H1 (cell line): ENCODE measurements around the gene IQCE. TPM values are rescaled to one million over a fixed set of nuclear protein-coding genes. Genes with fewer than 3 reads are reported as not detected.

Source experiments
- CEBPB ChIP-seq: IDR thresholded peaks from 2 replicates; pipeline ENCODE4 v1.6.1; 2012; ENCODE audit warnings: low read depth, low read length
- GTF2F1 ChIP-seq: IDR thresholded peaks from 2 replicates; pipeline ENCODE4 v1.6.1; 2012; ENCODE audit warnings: low read depth, low read length, improper control_type of control experiment, borderline replicate concordance
- RFX5 ChIP-seq: IDR thresholded peaks from 2 replicates; pipeline ENCODE4 v1.6.1; 2011; ENCODE audit warnings: low read depth, low read length, improper control_type of control experiment, borderline replicate concordance
- RXRA ChIP-seq: IDR thresholded peaks from 2 replicates; pipeline ENCODE4 v1.6.1; 2011; ENCODE audit warnings: low read depth, mild to moderate bottlenecking, low read length, moderate library complexity; ENCODE audit not compliant: insufficient read depth
- SIN3A ChIP-seq, 2 experiments: IDR thresholded peaks in 1 of 2; conservative IDR thresholded peaks in 1 of 2; 2 replicates each; pipeline ENCODE4 v1.6.1; 2011 to 2012; ENCODE audit warnings: low read length in 2 of 2, improper control_type of control experiment in 1 of 2, low read depth in 1 of 2, mild to moderate bottlenecking in 1 of 2
- TEAD4 ChIP-seq: IDR thresholded peaks from 2 replicates; pipeline ENCODE4 v1.6.1; 2012; ENCODE audit warnings: low read depth, low read length, inconsistent platforms, mixed read lengths
- polyA plus RNA-seq, 7 experiments: library from polyadenylated mRNA; depleted of rRNA in 3 of 7; stranded (reverse) in 5 of 7; unstranded in 2 of 7; fragments of >200 nt in 5 of 7; fragments of 200-250 nt in 2 of 7; gene quantifications; 1 replicate in 5 of 7; 2 replicates in 1 of 7; 4 replicates in 1 of 7; pipeline versions ENCODE4 v1.2.1 to v1.2.3, GENCODE V29; 2011 to 2013; ENCODE audit warnings: missing spikeins in 2 of 7, mixed read lengths in 2 of 7
- total RNA-seq: library from RNA; stranded (reverse); fragmentation: NEBNext Ultra II Directional; extraction: Animal tissue kit (Norgen Biotek cat#: 25700); gene quantifications from 2 replicates; pipeline ENCODE4 v1.2.1, GENCODE V29; 2021
- TF ChIP-seq, protein P1 (sequence below): IDR thresholded peaks from 2 replicates; pipeline ENCODE4 v1.6.1; 2012; ENCODE audit warnings: low read length, inconsistent platforms
- TF ChIP-seq, protein P2 (sequence below): IDR thresholded peaks from 2 replicates; pipeline ENCODE4 v1.6.1; 2011; ENCODE audit warnings: low read length, improper control_type of control experiment
- TF ChIP-seq, protein P3 (sequence below): IDR thresholded peaks from 2 replicates; pipeline ENCODE4 v1.6.1; 2011; ENCODE audit warnings: low read depth, mild to moderate bottlenecking, low read length; ENCODE audit not compliant: insufficient read depth

Gene IQCE
- total and polyA plus RNA-seq, 2 of the 8 experiments (the other 6 are each of a cell fraction or from before 2014, with no cell fraction given) = 2.2 to 4.9 TPM

DNA sequence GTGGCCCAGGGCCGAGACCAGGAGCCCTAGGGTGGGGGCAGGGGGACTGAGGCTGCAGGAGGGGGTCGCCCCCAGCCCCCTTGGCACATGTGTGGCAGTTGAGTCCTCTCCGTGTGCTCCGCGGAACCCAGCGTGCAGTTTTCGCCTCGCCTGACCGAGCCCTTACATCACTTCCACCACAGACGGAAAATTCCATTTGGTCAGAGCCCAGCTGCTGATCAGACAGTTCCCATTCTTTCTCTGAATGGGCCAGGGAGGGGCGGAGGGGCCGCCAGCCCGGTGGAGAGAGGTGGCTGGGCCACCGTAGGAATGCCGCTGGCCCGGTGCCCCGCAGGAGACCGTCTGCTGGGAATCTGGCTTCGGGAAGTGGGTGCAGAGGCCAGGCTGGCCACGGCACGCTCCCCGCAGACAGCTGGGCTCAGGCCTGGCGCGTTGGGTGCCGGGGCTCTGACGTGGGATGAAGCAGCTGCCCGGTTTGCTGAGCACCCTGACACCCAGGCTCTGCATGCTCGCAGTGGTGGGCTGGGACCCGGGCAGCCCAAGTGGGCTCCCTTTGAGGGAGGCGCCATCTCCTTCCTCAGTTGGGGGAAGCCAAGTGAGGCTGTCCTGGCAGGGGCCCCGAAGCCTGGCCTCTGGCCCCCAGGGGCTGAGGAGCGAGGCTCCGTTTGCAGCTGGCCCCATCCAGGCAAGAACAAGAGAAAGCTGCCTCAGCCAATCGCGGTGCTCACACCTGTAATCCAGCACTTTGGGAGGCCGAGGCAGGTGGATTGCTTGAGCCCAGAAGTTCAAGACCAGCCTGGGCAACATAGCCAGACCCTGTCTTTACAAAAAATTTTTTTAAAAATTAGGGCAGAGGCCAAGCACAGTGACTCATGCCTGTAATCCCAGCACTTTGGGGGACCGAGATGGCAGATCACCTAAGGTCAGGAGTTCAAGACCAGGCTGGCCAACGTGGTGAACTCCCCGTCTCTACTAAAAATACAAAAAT lies 82.9 kb downstream of the IQCE start (continued):
- TF ChIP-seq, protein P1, sequence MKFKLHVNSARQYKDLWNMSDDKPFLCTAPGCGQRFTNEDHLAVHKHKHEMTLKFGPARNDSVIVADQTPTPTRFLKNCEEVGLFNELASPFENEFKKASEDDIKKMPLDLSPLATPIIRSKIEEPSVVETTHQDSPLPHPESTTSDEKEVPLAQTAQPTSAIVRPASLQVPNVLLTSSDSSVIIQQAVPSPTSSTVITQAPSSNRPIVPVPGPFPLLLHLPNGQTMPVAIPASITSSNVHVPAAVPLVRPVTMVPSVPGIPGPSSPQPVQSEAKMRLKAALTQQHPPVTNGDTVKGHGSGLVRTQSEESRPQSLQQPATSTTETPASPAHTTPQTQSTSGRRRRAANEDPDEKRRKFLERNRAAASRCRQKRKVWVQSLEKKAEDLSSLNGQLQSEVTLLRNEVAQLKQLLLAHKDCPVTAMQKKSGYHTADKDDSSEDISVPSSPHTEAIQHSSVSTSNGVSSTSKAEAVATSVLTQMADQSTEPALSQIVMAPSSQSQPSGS = peak; percentile 90; the same call in 1 of the 2 replicates
- TF ChIP-seq RFX5 = no peak
- TF ChIP-seq RXRA = no peak
- TF ChIP-seq, protein P2, sequence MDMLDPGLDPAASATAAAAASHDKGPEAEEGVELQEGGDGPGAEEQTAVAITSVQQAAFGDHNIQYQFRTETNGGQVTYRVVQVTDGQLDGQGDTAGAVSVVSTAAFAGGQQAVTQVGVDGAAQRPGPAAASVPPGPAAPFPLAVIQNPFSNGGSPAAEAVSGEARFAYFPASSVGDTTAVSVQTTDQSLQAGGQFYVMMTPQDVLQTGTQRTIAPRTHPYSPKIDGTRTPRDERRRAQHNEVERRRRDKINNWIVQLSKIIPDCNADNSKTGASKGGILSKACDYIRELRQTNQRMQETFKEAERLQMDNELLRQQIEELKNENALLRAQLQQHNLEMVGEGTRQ = no peak
- peak; percentile 86 for TF ChIP-seq TEAD4
- no peak for TF ChIP-seq CEBPB
- TF ChIP-seq SIN3A (conservative IDR thresholded peaks at IDR 0.05 in 1 of 2, IDR thresholded peaks at IDR 0.05 in 1 of 2; ENCODE audit: low read depth in 1 of 2, low read length in 2 of 2) = 0 out of 4 replicates have a peak, but pooled peaks have one; percentile 33 to 38
- TF ChIP-seq GTF2F1 = no peak
- TF ChIP-seq, protein P3, sequence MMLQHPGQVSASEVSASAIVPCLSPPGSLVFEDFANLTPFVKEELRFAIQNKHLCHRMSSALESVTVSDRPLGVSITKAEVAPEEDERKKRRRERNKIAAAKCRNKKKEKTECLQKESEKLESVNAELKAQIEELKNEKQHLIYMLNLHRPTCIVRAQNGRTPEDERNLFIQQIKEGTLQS = 0 out of 2 replicates have a peak, but pooled peaks have one; percentile 15
